Measurements from ENCODE around the gene TPCN1. TPM values are rescaled to one million over a fixed set of nuclear protein-coding genes. Genes with fewer than 3 reads are reported as not detected.

The TPCN1 gene
- total RNA-seq, 1 donor from 2014 or later: 31.0 TPM

GRCh38 chr12:113245695-113246477 is 24.6 kb downstream of the TPCN1 start:
- H3K27me3 Mint-ChIP-seq: no peaks in the 10 kb centered on the region
- no peak for DNase-seq
- intact Hi-C loops (cut with micrococcal nuclease): no loop called here
- H3K4me1 Mint-ChIP-seq: peaks cover 11% of the 10 kb centered on the region
- H3K27ac Mint-ChIP-seq: no peak overlapping the region
- no peaks in the 10 kb centered on the region for H3K9me3 Mint-ChIP-seq
- H3K4me3 Mint-ChIP-seq: no peak overlapping the region
- peaks cover 22% of the 10 kb centered on the region for H3K36me3 Mint-ChIP-seq (ENCODE audit: low read depth)

- Mint-ChIP-seq H3K4me1 (peaks cover 9% of the 10 kb centered on the region), H3K27me3 (no peaks in the 10 kb centered on the region), H3K9me3 (no peaks in the 10 kb centered on the region), H3K4me3 (no peak overlapping the region), H3K36me3 (ENCODE audit: low read depth) (peaks cover 26% of the 10 kb centered on the region), H3K27ac (no peak overlapping the region)
- intact Hi-C loops (cut with micrococcal nuclease): no loop called here
- DNase-seq: no peak
These were observed 25.3 kb downstream of the TPCN1 start for GRCh38 chr12:113246478-113247122.

GRCh38 chr12:113247123-113248050 is 26.1 kb downstream of the TPCN1 start:
- H3K9me3 Mint-ChIP-seq: no peaks in the 10 kb centered on the region
- H3K4me3 Mint-ChIP-seq: no peak overlapping the region
- intact Hi-C loops (cut with micrococcal nuclease): no loop called here
- H3K36me3 Mint-ChIP-seq (ENCODE audit: low read depth): peaks cover 32% of the 10 kb centered on the region
- no peak overlapping the region for H3K27ac Mint-ChIP-seq
- H3K27me3 Mint-ChIP-seq: no peaks in the 10 kb centered on the region
- peaks cover 9% of the 10 kb centered on the region for H3K4me1 Mint-ChIP-seq
- DNase-seq: no peak

- H3K36me3 Mint-ChIP-seq (ENCODE audit: low read depth): peaks cover 32% of the 10 kb centered on the region
- peak overlapping the region; percentile 27 for H3K27ac Mint-ChIP-seq
- H3K4me3 Mint-ChIP-seq: no peak overlapping the region
These were observed 27.0 kb downstream of the TPCN1 start for GRCh38 chr12:113248051-113248825.

GRCh38 chr12:113248842-113249435 is 27.7 kb downstream of the TPCN1 start:
- peaks cover 36% of the 10 kb centered on the region for H3K36me3 Mint-ChIP-seq (ENCODE audit: low read depth)
- H3K9me3 Mint-ChIP-seq: peaks cover 6% of the 10 kb centered on the region
- no peak overlapping the region for H3K4me3 Mint-ChIP-seq
- no peak for DNase-seq
- H3K4me1 Mint-ChIP-seq: peaks cover 6% of the 10 kb centered on the region
- intact Hi-C loops (cut with micrococcal nuclease): no loop called here
- H3K27me3 Mint-ChIP-seq: no peaks in the 10 kb centered on the region
- H3K27ac Mint-ChIP-seq: peak overlapping the region; percentile 27

More at GRCh38 chr12:113248051-113248825, 27.0 kb downstream of the TPCN1 start:
- intact Hi-C loops (cut with micrococcal nuclease): no loop called here
- H3K4me1 Mint-ChIP-seq: peaks cover 6% of the 10 kb centered on the region
- no peak for DNase-seq
- H3K9me3 Mint-ChIP-seq: peaks cover under 1% of the 10 kb centered on the region
- H3K27me3 Mint-ChIP-seq: no peaks in the 10 kb centered on the region

- Mint-ChIP-seq H3K36me3 (ENCODE audit: low read depth) (peaks cover 40% of the 10 kb centered on the region), H3K4me3 (no peak overlapping the region), H3K4me1 (peaks cover 5% of the 10 kb centered on the region), H3K27ac (no peak overlapping the region), H3K9me3 (peaks cover 6% of the 10 kb centered on the region), H3K27me3 (no peaks in the 10 kb centered on the region)
- intact Hi-C loops (cut with micrococcal nuclease): no loop called here
- no peak for DNase-seq
These were observed 28.3 kb downstream of the TPCN1 start for GRCh38 chr12:113249546-113249945.

GRCh38 chr12:113250045-113250444 is 28.8 kb downstream of the TPCN1 start:
- Mint-ChIP-seq H3K27me3 (no peaks in the 10 kb centered on the region), H3K9me3 (peaks cover 6% of the 10 kb centered on the region), H3K36me3 (ENCODE audit: low read depth) (peaks cover 45% of the 10 kb centered on the region), H3K4me3 (no peak overlapping the region), H3K27ac (no peak overlapping the region), H3K4me1 (peaks cover under 1% of the 10 kb centered on the region)
- no peak for DNase-seq
- intact Hi-C loops (cut with micrococcal nuclease): no loop called here

GRCh38 chr12:113251404-113252070 is 30.3 kb downstream of the TPCN1 start:
- no peaks in the 10 kb centered on the region for H3K4me1 Mint-ChIP-seq
- no peaks in the 10 kb centered on the region for H3K27me3 Mint-ChIP-seq
- intact Hi-C loops (cut with micrococcal nuclease): no loop called here
- no peak for DNase-seq
- H3K4me3 Mint-ChIP-seq: no peak overlapping the region
- H3K36me3 Mint-ChIP-seq (ENCODE audit: low read depth): peaks cover 37% of the 10 kb centered on the region
- no peak overlapping the region for H3K27ac Mint-ChIP-seq
- peaks cover 6% of the 10 kb centered on the region for H3K9me3 Mint-ChIP-seq

- no peaks in the 10 kb centered on the region for H3K4me1 Mint-ChIP-seq
- H3K36me3 Mint-ChIP-seq (ENCODE audit: low read depth): peaks cover 38% of the 10 kb centered on the region
- no peak overlapping the region for H3K27ac Mint-ChIP-seq
- H3K27me3 Mint-ChIP-seq: no peaks in the 10 kb centered on the region
- peaks cover 6% of the 10 kb centered on the region for H3K9me3 Mint-ChIP-seq
- intact Hi-C loops (cut with micrococcal nuclease): no loop called here
- no peak for DNase-seq
- H3K4me3 Mint-ChIP-seq: no peak overlapping the region
These were observed 31.2 kb downstream of the TPCN1 start for GRCh38 chr12:113252494-113252893.

GRCh38 chr12:113253532-113254285 is 32.4 kb downstream of the TPCN1 start:
- H3K4me3 Mint-ChIP-seq: no peak overlapping the region
- peaks cover 38% of the 10 kb centered on the region for H3K36me3 Mint-ChIP-seq (ENCODE audit: low read depth)
- no peak overlapping the region for H3K27ac Mint-ChIP-seq
- peaks cover 6% of the 10 kb centered on the region for H3K9me3 Mint-ChIP-seq
- no peak for DNase-seq
- H3K4me1 Mint-ChIP-seq: no peaks in the 10 kb centered on the region
- intact Hi-C loops (cut with micrococcal nuclease): no loop called here
- H3K27me3 Mint-ChIP-seq: no peaks in the 10 kb centered on the region

- Mint-ChIP-seq H3K27ac (no peak overlapping the region), H3K4me1 (peaks cover 2% of the 10 kb centered on the region), H3K36me3 (ENCODE audit: low read depth) (peaks cover 39% of the 10 kb centered on the region), H3K9me3 (peaks cover 6% of the 10 kb centered on the region), H3K4me3 (no peak overlapping the region), H3K27me3 (no peaks in the 10 kb centered on the region)
- intact Hi-C loops (cut with micrococcal nuclease): no loop called here
- no peak for DNase-seq
These were observed 33.0 kb downstream of the TPCN1 start for GRCh38 chr12:113254298-113254697.

GRCh38 chr12:113257564-113257963 is 36.3 kb downstream of the TPCN1 start:
- DNase-seq: no peak
- H3K36me3 Mint-ChIP-seq (ENCODE audit: low read depth): peaks cover 29% of the 10 kb centered on the region
- H3K9me3 Mint-ChIP-seq: peaks cover 6% of the 10 kb centered on the region
- no peak overlapping the region for H3K4me3 Mint-ChIP-seq
- intact Hi-C loops (cut with micrococcal nuclease): no loop called here
- peaks cover 20% of the 10 kb centered on the region for H3K4me1 Mint-ChIP-seq
- no peaks in the 10 kb centered on the region for H3K27me3 Mint-ChIP-seq
- no peak overlapping the region for H3K27ac Mint-ChIP-seq

All from activated CD4-positive, alpha-beta T cell treated with anti-CD3 and anti-CD28 coated beads, Interleukin-2, amount 10 ng/mL, durations not matched to agents 24 days and 14 days (primary cell).